Colonic mucosa (tissue), 4 donors: ENCODE data around the gene ZNF112. TPM values are rescaled to one million over a fixed set of nuclear protein-coding genes. Genes with fewer than 3 reads are reported as not detected.

Experiments used
- DNase-seq: peaks from one replicate; pipeline ENCODE4 v3.0.0-alpha.2; 2020
- H3K27ac ChIP-seq: fragments of 200-600 bp; one replicate; pipeline ENCODE4 v1.8.0; 2021
- H3K27me3 ChIP-seq: fragments of 200-600 bp; one replicate; pipeline ENCODE4 v1.8.0; 2021
- H3K36me3 ChIP-seq: fragments of 200-600 bp; one replicate; pipeline ENCODE4 v1.8.0; 2021
- H3K4me1 ChIP-seq: fragments of 200-600 bp; one replicate; pipeline ENCODE4 v1.8.0; 2021; ENCODE audit warnings: mild to moderate bottlenecking
- H3K4me3 ChIP-seq: fragments of 200-600 bp; one replicate; pipeline ENCODE4 v1.8.0; 2021
- H3K9ac ChIP-seq, 2 donors: one replicate each; pipeline ENCODE4 v1.7.0; 2013; ENCODE audit warnings: control low read depth in 2 of 2, low read depth in 2 of 2, low read length in 2 of 2
- H3K9me3 ChIP-seq: fragments of 200-600 bp; one replicate; pipeline ENCODE4 v1.8.0; 2021
- CTCF ChIP-seq: fragments of 200-600 bp; IDR thresholded peaks from one replicate; pipeline ENCODE4 v1.8.0; 2022; ENCODE audit warnings: antibody characterized with exemption, mild to moderate bottlenecking
- intact Hi-C: fragments of 100-400 bp; cut with DNase I; formaldehyde crosslinking; loops from one replicate; pipeline ENCODE4 v1.14.1; 2022
- total RNA-seq, 2 donors: library from RNA; stranded (reverse); fragmentation: NEBNext Ultra II Directional in 1 of 2; extraction: Animal tissue kit (Norgen Biotek cat#: 25700) in 1 of 2; gene quantifications; one replicate each; pipeline ENCODE4 v1.2.1, GENCODE V29; 2021
- donor health status: healthy.
- donor health status: DM: no; HTN: no; CAD: no.
- donor health status: DM: no; HTN: no; CAD: no.

ZNF112 gene
- total RNA-seq, 2 donors from 2014 or later, result 3.0 to 4.4 TPM

GRCh38 chr19:44332145-44332544 is 24.3 kb downstream of the ZNF112 start:
- intact Hi-C loops, result no loop called here

GRCh38 chr19:44315883-44316282 is 40.6 kb downstream of the ZNF112 start:
- no peak overlapping the region for H3K27ac ChIP-seq
- no peaks in the 10 kb centered on the region for H3K4me1 ChIP-seq
- H3K9me3 ChIP-seq, result no peaks in the 10 kb centered on the region
- H3K27me3 ChIP-seq, result no peaks in the 10 kb centered on the region
- intact Hi-C loops, result no loop called here
- no peak for TF ChIP-seq CTCF
- no peak for DNase-seq
- H3K4me3 ChIP-seq, result no peak overlapping the region
- no peak overlapping the region for H3K9ac ChIP-seq
- H3K36me3 ChIP-seq, result no peaks in the 10 kb centered on the region

More at GRCh38 chr19:44332145-44332544, 24.3 kb downstream of the ZNF112 start:
- no peak overlapping the region for H3K27ac ChIP-seq
- no peaks in the 10 kb centered on the region for H3K9me3 ChIP-seq
- peaks cover 15% of the 10 kb centered on the region for H3K36me3 ChIP-seq
- H3K4me3 ChIP-seq, result no peak overlapping the region
- H3K9ac ChIP-seq, result no peak overlapping the region
- H3K4me1 ChIP-seq, result no peaks in the 10 kb centered on the region
- no peaks in the 10 kb centered on the region for H3K27me3 ChIP-seq
- TF ChIP-seq CTCF, result no peak
- DNase-seq, result no peak

GRCh38 chr19:44313231-44313630 is 43.2 kb downstream of the ZNF112 start:
- Histone ChIP-seq H3K9ac (no peak overlapping the region), H3K36me3 (no peaks in the 10 kb centered on the region), H3K9me3 (no peaks in the 10 kb centered on the region), H3K4me3 (no peak overlapping the region), H3K27me3 (no peaks in the 10 kb centered on the region), H3K4me1 (no peaks in the 10 kb centered on the region), H3K27ac (no peak overlapping the region)
- no peak for TF ChIP-seq CTCF
- no peak for DNase-seq
- intact Hi-C loops, result no loop called here

- Histone ChIP-seq H3K9me3 (no peaks in the 10 kb centered on the region), H3K4me1 (no peaks in the 10 kb centered on the region), H3K9ac (no peak overlapping the region), H3K36me3 (no peaks in the 10 kb centered on the region), H3K4me3 (no peak overlapping the region), H3K27ac (no peak overlapping the region), H3K27me3 (no peaks in the 10 kb centered on the region)
- DNase-seq, result no peak
- TF ChIP-seq CTCF, result no peak
- intact Hi-C loops, result loop anchor here (5.0 kb wide), 1 partner anchor 101 kb away; no protein-coding TSS in a partner anchor
Measured at GRCh38 chr19:44308011-44308410, 48.5 kb downstream of the ZNF112 start.

GRCh38 chr19:44306283-44306682 is 50.2 kb downstream of the ZNF112 start:
- no peak for TF ChIP-seq CTCF
- intact Hi-C loops, result loop anchor here (5.0 kb wide), 1 partner anchor 99 kb away; no protein-coding TSS in a partner anchor
- H3K4me1 ChIP-seq, result no peaks in the 10 kb centered on the region
- DNase-seq, result no peak
- H3K27ac ChIP-seq, result no peak overlapping the region
- no peaks in the 10 kb centered on the region for H3K36me3 ChIP-seq
- H3K9me3 ChIP-seq, result no peaks in the 10 kb centered on the region
- H3K27me3 ChIP-seq, result no peaks in the 10 kb centered on the region
- no peak overlapping the region for H3K4me3 ChIP-seq
- no peak overlapping the region for H3K9ac ChIP-seq

GRCh38 chr19:44305457-44305856 is 51.0 kb downstream of the ZNF112 start:
- intact Hi-C loops, result loop anchor here (5.0 kb wide), 1 partner anchor 98 kb away; no protein-coding TSS in a partner anchor
- Histone ChIP-seq H3K4me1 (no peaks in the 10 kb centered on the region), H3K9me3 (no peaks in the 10 kb centered on the region), H3K27me3 (no peaks in the 10 kb centered on the region), H3K4me3 (peak overlapping the region; percentile 73), H3K27ac (no peak overlapping the region), H3K9ac (no peak overlapping the region), H3K36me3 (no peaks in the 10 kb centered on the region)
- no peak for TF ChIP-seq CTCF
- DNase-seq, result no peak
